ENCODE results near the gene SPATA31E1. TPM values are rescaled to one million over a fixed set of nuclear protein-coding genes. Genes with fewer than 3 reads are reported as not detected.
"Not testable (repeated sequence)": the region's sequence is repeated elsewhere in the genome, so short reads cannot be mapped to it uniquely, and the experiment has no call there.

SPATA31E1 gene
- polyA plus RNA-seq, 1 of the 3 experiments (the other 2 are of a cell fraction): not detected

DNA sequence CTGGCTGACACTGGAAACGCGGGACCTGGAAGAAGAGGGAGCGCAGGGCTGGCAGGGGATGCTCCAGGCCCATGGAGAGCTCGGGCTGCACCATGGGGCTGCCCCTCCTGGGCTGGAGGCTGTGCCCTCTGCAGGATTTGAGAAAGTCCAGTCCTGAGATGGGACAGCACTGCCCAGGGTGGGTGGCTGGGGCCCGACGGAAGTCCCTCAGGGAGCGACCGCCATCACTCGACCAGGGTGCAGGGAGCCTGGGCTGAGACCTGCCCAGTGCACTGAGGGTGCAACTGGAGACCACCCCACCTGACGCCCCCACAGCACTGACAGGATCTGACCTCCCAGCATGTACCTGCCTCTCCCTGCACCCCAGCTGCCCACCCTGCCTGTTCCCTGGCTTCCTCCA is 42.2 kb downstream of the SPATA31E1 start:
- WGBS (ENCODE audit: low lambda C conversion rate): 72% methylated on average over 7 of the region's 10 CpGs
- H4K20me1 ChIP-seq (ENCODE audit: insufficient read depth); H3K9me3 ChIP-seq; H3K79me2 ChIP-seq (ENCODE audit: insufficient read depth); POLR2A ChIA-PET; CTCF ChIA-PET; H3K4me1 ChIP-seq (ENCODE audit: control insufficient read depth in 1 of 2, insufficient read depth in 2 of 2, low read depth in 1 of 2, low read length in 1 of 2); H3K4me2 ChIP-seq; H3K27ac ChIP-seq (ENCODE audit: low read depth in 2 of 2, low read length in 1 of 2); H3F3A ChIP-seq (replicated peaks; ENCODE audit: insufficient read depth); H3K9me2 ChIP-seq; DNase-seq; H3K4me3 ChIP-seq (ENCODE audit: low read depth in 2 of 2, low read length in 1 of 2); H3K27me3 ChIP-seq (ENCODE audit: insufficient read depth); H2AFZ ChIP-seq (ENCODE audit: low read depth); H3K9ac ChIP-seq; H3K36me3 ChIP-seq (replicated peaks in 1 of 2; ENCODE audit: control insufficient read depth in 1 of 2, insufficient read depth in 2 of 2, low read length in 1 of 2): not testable (repeated sequence)

DNA sequence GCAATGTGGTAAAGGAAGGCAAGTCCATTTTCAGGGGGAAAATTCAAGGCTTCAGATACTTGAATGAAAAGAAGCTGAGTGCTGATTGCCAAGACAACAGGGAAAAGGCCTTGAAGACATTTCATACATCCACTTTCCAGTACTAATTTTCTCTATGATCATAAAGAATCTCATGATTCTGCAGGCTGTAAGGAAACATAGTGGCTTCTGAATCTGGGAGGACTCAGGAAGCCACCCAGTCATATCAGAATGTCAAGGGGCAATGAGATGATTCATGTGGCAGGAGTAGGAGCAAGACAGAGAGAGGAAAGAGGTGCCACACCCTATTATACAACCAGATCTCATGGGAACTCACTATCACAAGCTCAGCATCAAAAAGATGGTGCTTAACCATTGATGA is 46.5 kb downstream of the SPATA31E1 start:
- H3K27ac ChIP-seq (ENCODE audit: low read depth in 2 of 2, low read length in 1 of 2); H3K27me3 ChIP-seq (ENCODE audit: insufficient read depth); H3K4me2 ChIP-seq; H4K20me1 ChIP-seq (ENCODE audit: insufficient read depth); H3K9ac ChIP-seq; H2AFZ ChIP-seq (ENCODE audit: low read depth); H3K9me2 ChIP-seq; H3K79me2 ChIP-seq (ENCODE audit: insufficient read depth); H3K4me1 ChIP-seq (ENCODE audit: control insufficient read depth in 1 of 2, insufficient read depth in 2 of 2, low read depth in 1 of 2, low read length in 1 of 2); DNase-seq; H3F3A ChIP-seq (replicated peaks; ENCODE audit: insufficient read depth); H3K4me3 ChIP-seq (ENCODE audit: low read depth in 2 of 2, low read length in 1 of 2); H3K36me3 ChIP-seq (replicated peaks in 1 of 2; ENCODE audit: control insufficient read depth in 1 of 2, insufficient read depth in 2 of 2, low read length in 1 of 2); H3K9me3 ChIP-seq; POLR2A ChIA-PET; CTCF ChIA-PET: not testable (repeated sequence)

DNA sequence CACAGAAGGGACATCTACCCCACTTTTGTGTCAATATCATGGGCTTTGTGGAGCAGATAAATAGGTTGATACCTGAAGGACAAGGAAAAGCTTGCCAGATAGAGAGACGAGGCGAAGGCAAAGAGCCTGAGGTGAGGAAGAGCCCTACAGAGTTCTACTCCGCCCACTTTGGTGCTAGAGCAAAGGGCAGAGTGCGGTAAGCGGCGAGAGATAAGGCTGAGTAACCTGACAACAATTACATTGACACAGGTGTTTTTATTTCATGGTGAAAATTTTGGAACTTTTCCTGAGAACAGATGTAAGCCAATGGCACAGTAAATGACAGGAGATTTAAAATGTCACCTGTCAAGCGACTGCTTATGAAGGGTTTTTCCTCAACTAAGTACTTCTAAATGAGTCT is 51.8 kb downstream of the SPATA31E1 start:
- POLR2A ChIA-PET; H3K27me3 ChIP-seq (ENCODE audit: insufficient read depth); H3K4me3 ChIP-seq (ENCODE audit: low read depth in 2 of 2, low read length in 1 of 2); H3K4me1 ChIP-seq (ENCODE audit: control insufficient read depth in 1 of 2, insufficient read depth in 2 of 2, low read depth in 1 of 2, low read length in 1 of 2); H3K36me3 ChIP-seq (replicated peaks in 1 of 2; ENCODE audit: control insufficient read depth in 1 of 2, insufficient read depth in 2 of 2, low read length in 1 of 2); H2AFZ ChIP-seq (ENCODE audit: low read depth); H3K9ac ChIP-seq; H3K79me2 ChIP-seq (ENCODE audit: insufficient read depth); CTCF ChIA-PET; H3K9me3 ChIP-seq; H3K9me2 ChIP-seq; H3K4me2 ChIP-seq; DNase-seq; H3F3A ChIP-seq (replicated peaks; ENCODE audit: insufficient read depth); H4K20me1 ChIP-seq (ENCODE audit: insufficient read depth); H3K27ac ChIP-seq (ENCODE audit: low read depth in 2 of 2, low read length in 1 of 2): not testable (repeated sequence)
- WGBS (ENCODE audit: low lambda C conversion rate): 42% methylated on average over 6 of the region's 7 CpGs

DNA sequence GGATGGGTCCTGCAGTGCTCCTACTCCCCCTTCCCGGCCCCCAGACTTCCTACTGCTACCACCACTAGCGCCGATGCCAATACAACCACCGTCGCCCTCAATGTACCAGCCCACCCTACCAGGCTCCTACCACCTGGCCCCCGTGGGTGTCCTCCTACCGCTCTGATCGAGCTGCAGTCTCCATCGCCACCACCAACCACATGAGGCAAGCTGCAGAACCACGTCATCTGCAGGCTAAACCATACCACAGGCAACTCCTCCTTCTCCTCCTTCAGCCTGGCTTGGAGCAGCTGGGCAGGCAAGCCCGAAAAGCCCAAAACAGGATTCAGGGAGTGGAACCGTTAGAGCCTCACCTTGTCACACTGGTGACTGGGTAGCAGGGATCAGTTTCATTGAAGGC is 54.7 kb downstream of the SPATA31E1 start:
- DNase-seq; CTCF ChIA-PET; H3K9ac ChIP-seq; H3K9me3 ChIP-seq; H3K27ac ChIP-seq (ENCODE audit: low read depth in 2 of 2, low read length in 1 of 2); H3K79me2 ChIP-seq (ENCODE audit: insufficient read depth); H3K4me3 ChIP-seq (ENCODE audit: low read depth in 2 of 2, low read length in 1 of 2); H3K4me2 ChIP-seq; H3F3A ChIP-seq (replicated peaks; ENCODE audit: insufficient read depth); H4K20me1 ChIP-seq (ENCODE audit: insufficient read depth); H3K4me1 ChIP-seq (ENCODE audit: control insufficient read depth in 1 of 2, insufficient read depth in 2 of 2, low read depth in 1 of 2, low read length in 1 of 2); H3K27me3 ChIP-seq (ENCODE audit: insufficient read depth); H2AFZ ChIP-seq (ENCODE audit: low read depth); H3K9me2 ChIP-seq; H3K36me3 ChIP-seq (replicated peaks in 1 of 2; ENCODE audit: control insufficient read depth in 1 of 2, insufficient read depth in 2 of 2, low read length in 1 of 2); POLR2A ChIA-PET: not testable (repeated sequence)
- 67% methylated on average over 6 of the region's 12 CpGs for WGBS (ENCODE audit: low lambda C conversion rate)

DNA sequence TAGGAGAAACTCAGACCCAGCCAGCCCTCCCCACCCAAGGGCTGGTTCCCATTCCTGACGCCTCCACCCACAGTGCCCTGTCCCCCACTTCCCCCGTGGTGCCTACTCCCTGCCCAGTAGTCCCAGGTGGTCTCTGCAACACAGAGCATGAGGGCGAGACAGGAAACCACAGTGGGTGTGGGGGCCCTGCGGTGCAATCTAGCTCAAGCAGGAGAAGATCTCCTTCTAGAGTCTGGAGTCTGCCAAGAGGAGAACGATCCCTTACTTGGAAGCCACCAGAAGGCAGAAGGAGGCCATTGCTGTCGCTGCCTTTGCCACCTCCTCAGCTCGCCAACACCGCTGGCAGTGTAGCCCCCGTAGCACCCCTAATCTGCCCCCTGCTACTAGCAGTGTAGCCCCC is 55.2 kb downstream of the SPATA31E1 start:
- H3K4me1 ChIP-seq (ENCODE audit: control insufficient read depth in 1 of 2, insufficient read depth in 2 of 2, low read depth in 1 of 2, low read length in 1 of 2); H3K36me3 ChIP-seq (replicated peaks in 1 of 2; ENCODE audit: control insufficient read depth in 1 of 2, insufficient read depth in 2 of 2, low read length in 1 of 2); DNase-seq; H3K4me3 ChIP-seq (ENCODE audit: low read depth in 2 of 2, low read length in 1 of 2); H3K27me3 ChIP-seq (ENCODE audit: insufficient read depth); POLR2A ChIA-PET; CTCF ChIA-PET; H3K79me2 ChIP-seq (ENCODE audit: insufficient read depth); H4K20me1 ChIP-seq (ENCODE audit: insufficient read depth); H3K9ac ChIP-seq; H3F3A ChIP-seq (replicated peaks; ENCODE audit: insufficient read depth); H3K4me2 ChIP-seq; H2AFZ ChIP-seq (ENCODE audit: low read depth); H3K9me3 ChIP-seq; H3K27ac ChIP-seq (ENCODE audit: low read depth in 2 of 2, low read length in 1 of 2); H3K9me2 ChIP-seq: not testable (repeated sequence)
- no CpG with 5 or more reads among the region's 9 CpGs for WGBS (ENCODE audit: low lambda C conversion rate)

DNA sequence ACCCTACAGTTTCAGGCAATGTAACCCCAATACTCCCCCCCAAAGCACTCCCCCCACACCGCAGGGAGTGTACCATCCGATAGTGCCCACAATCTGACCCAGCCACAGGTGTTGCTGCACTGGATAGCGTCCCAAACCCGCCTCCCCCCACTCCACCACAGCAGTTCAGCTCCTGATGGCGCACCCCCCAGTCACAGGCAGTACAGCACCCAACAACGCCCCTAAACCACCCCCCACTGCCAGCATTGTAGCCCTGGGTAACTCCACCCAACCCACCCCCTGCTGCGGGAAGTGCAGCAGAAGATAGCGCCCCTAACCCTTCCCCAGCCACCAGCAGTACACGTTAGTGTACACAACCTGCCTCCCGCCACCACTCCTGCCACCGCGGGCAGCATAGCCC is 55.7 kb downstream of the SPATA31E1 start:
- H4K20me1 ChIP-seq (ENCODE audit: insufficient read depth); DNase-seq; POLR2A ChIA-PET; H3K27ac ChIP-seq (ENCODE audit: low read depth in 2 of 2, low read length in 1 of 2); H3K4me1 ChIP-seq (ENCODE audit: control insufficient read depth in 1 of 2, insufficient read depth in 2 of 2, low read depth in 1 of 2, low read length in 1 of 2); H3K4me3 ChIP-seq (ENCODE audit: low read depth in 2 of 2, low read length in 1 of 2); H3K79me2 ChIP-seq (ENCODE audit: insufficient read depth); H3K9me3 ChIP-seq; H2AFZ ChIP-seq (ENCODE audit: low read depth); H3K9ac ChIP-seq; H3F3A ChIP-seq (replicated peaks; ENCODE audit: insufficient read depth); CTCF ChIA-PET; H3K9me2 ChIP-seq; H3K27me3 ChIP-seq (ENCODE audit: insufficient read depth); H3K4me2 ChIP-seq; H3K36me3 ChIP-seq (replicated peaks in 1 of 2; ENCODE audit: control insufficient read depth in 1 of 2, insufficient read depth in 2 of 2, low read length in 1 of 2): not testable (repeated sequence)
- WGBS (ENCODE audit: low lambda C conversion rate): 36% methylated on average over 3 of the region's 12 CpGs
